ENCODE measurements around the gene ERC1. TPM values are rescaled to one million over a fixed set of nuclear protein-coding genes. Genes with fewer than 3 reads are reported as not detected.

The ERC1 gene
- total and polyA plus RNA-seq, 8 donors = 34.9 to 64.9 (median 40.8) TPM

- H3K9me3 ChIP-seq = no peaks in the 10 kb centered on the region
- no peak for TF ChIP-seq CTCF (IDR thresholded peaks at IDR 0.05)
- no peak overlapping the region for H3K4me3 ChIP-seq
- no peaks in the 10 kb centered on the region for H3K36me3 ChIP-seq
- H3K27ac ChIP-seq = no peak overlapping the region
- no peaks in the 10 kb centered on the region for H3K27me3 ChIP-seq
- H3K4me1 ChIP-seq = no peaks in the 10 kb centered on the region
- intact Hi-C loops (cut with DNase I) = no loop called here
- DNase-seq (no peak), ATAC-seq (no peak)
These were observed 352.4 kb downstream of the ERC1 start for GRCh38 chr12:1343422-1343821.

GRCh38 chr12:1344245-1344644 is 353.2 kb downstream of the ERC1 start:
- intact Hi-C loops (cut with DNase I) = no loop called here
- Histone ChIP-seq H3K9me3 (no peaks in the 10 kb centered on the region), H3K27me3 (no peaks in the 10 kb centered on the region), H3K27ac (no peak overlapping the region), H3K36me3 (no peaks in the 10 kb centered on the region), H3K4me1 (no peaks in the 10 kb centered on the region), H3K4me3 (no peak overlapping the region)
- TF ChIP-seq CTCF (IDR thresholded peaks at IDR 0.05) = no peak
- ATAC-seq (no peak), DNase-seq (no peak)

- no peaks in the 10 kb centered on the region for H3K36me3 ChIP-seq
- DNase-seq (no peak), ATAC-seq (no peak)
- no peaks in the 10 kb centered on the region for H3K4me1 ChIP-seq
- intact Hi-C loops (cut with DNase I) = no loop called here
- no peak overlapping the region for H3K27ac ChIP-seq
- H3K27me3 ChIP-seq = no peaks in the 10 kb centered on the region
- no peak for TF ChIP-seq CTCF (IDR thresholded peaks at IDR 0.05)
- H3K9me3 ChIP-seq = no peaks in the 10 kb centered on the region
- no peak overlapping the region for H3K4me3 ChIP-seq
These were observed 355.1 kb downstream of the ERC1 start for GRCh38 chr12:1346126-1346525.

- DNase-seq = no peak
- H3K27ac ChIP-seq = no peak overlapping the region
- intact Hi-C loops (cut with DNase I) = no loop called here
These were observed 356.3 kb downstream of the ERC1 start for GRCh38 chr12:1347294-1347693.

GRCh38 chr12:1348606-1349005 is 357.6 kb downstream of the ERC1 start:
- DNase-seq (no peak), ATAC-seq (no peak)
- H3K9me3 ChIP-seq = no peaks in the 10 kb centered on the region
- H3K36me3 ChIP-seq = no peaks in the 10 kb centered on the region
- no peak overlapping the region for H3K4me3 ChIP-seq
- intact Hi-C loops (cut with DNase I) = no loop called here
- no peak overlapping the region for H3K27ac ChIP-seq
- no peaks in the 10 kb centered on the region for H3K4me1 ChIP-seq
- H3K27me3 ChIP-seq = no peaks in the 10 kb centered on the region
- no peak for TF ChIP-seq CTCF (IDR thresholded peaks at IDR 0.05)

More at GRCh38 chr12:1347294-1347693, 356.3 kb downstream of the ERC1 start:
- Histone ChIP-seq H3K27me3 (no peaks in the 10 kb centered on the region), H3K4me3 (no peak overlapping the region), H3K36me3 (no peaks in the 10 kb centered on the region), H3K4me1 (no peaks in the 10 kb centered on the region), H3K9me3 (no peaks in the 10 kb centered on the region)
- ATAC-seq = no peak
- TF ChIP-seq CTCF (IDR thresholded peaks at IDR 0.05) = no peak
